MCF 10A (cell line): Measurements from ENCODE around the gene RALB. TPM values are rescaled to one million over a fixed set of nuclear protein-coding genes. Genes with fewer than 3 reads are reported as not detected.

Source experiments
- BruUV-seq: library from RNA; stranded (reverse); fragments of 400-500 nt; replicated peaks from 2 replicates; lab custom pipeline; 2021; lab: Mats Ljungman, UMichigan
- CTCF ChIA-PET: fragments of 300-600 bp; sonication (Branson Sonifier 250); formaldehyde crosslinking; extraction: SDS; loops from one replicate; lab custom pipeline; 2021; ENCODE audit warnings: antibody characterized with exemption, inconsistent platforms; lab: Yijun Ruan, JAX
- POLR2A ChIA-PET: fragments of 300-600, 350-650 bp; sonication (Branson Sonifier 250); formaldehyde crosslinking; extraction: SDS; loops from one replicate; lab custom pipeline; 2020; ENCODE audit warnings: antibody characterized with exemption, inconsistent platforms; lab: Yijun Ruan, JAX
- DNase-seq: peaks from one replicate; pipeline ENCODE4 v3.0.0-alpha.2; 2018; ENCODE audit not compliant: unreplicated experiment
- H3K27ac Mint-ChIP-seq: one replicate; pipeline ENCODE4 v1.8.0; 2022; ENCODE audit warnings: mild to moderate bottlenecking, low read depth, mixed read lengths; ENCODE audit not compliant: unreplicated experiment
- H3K27me3 Mint-ChIP-seq: one replicate; pipeline ENCODE4 v1.8.0; 2022; ENCODE audit warnings: mixed read lengths; ENCODE audit not compliant: insufficient read depth, unreplicated experiment
- H3K36me3 Mint-ChIP-seq: one replicate; pipeline ENCODE4 v1.8.0; 2022; ENCODE audit warnings: mild to moderate bottlenecking, moderate library complexity, mixed read lengths; ENCODE audit not compliant: insufficient read depth, unreplicated experiment
- H3K4me1 Mint-ChIP-seq: one replicate; pipeline ENCODE4 v1.8.0; 2022; ENCODE audit warnings: mixed read lengths; ENCODE audit not compliant: insufficient read depth, unreplicated experiment
- H3K4me3 Mint-ChIP-seq: one replicate; pipeline ENCODE4 v1.8.0; 2022; ENCODE audit warnings: mild to moderate bottlenecking, moderate library complexity, mixed read lengths; ENCODE audit not compliant: unreplicated experiment
- H3K9me3 Mint-ChIP-seq: one replicate; pipeline ENCODE4 v1.8.0; 2022; ENCODE audit warnings: mixed read lengths; ENCODE audit not compliant: unreplicated experiment
- intact Hi-C: fragments of 100-400 bp; cut with micrococcal nuclease; formaldehyde crosslinking; loops from 2 replicates; pipeline ENCODE4 v1.14.1; 2022
- total RNA-seq: library from RNA; stranded (reverse); gene quantifications from 2 replicates; pipeline ENCODE4 v1.2.3, GENCODE V29; 2022
- TF ChIP-seq, protein P1 (sequence below): fragments of 200-600 bp; IDR thresholded peaks from one replicate; pipeline ENCODE4 v1.8.0; 2022; ENCODE audit warnings: antibody characterized with exemption, mild to moderate bottlenecking; ENCODE audit not compliant: unreplicated experiment

The RALB gene
- total RNA-seq, 1 experiment from 2014 or later = 37.4 TPM

DNA sequence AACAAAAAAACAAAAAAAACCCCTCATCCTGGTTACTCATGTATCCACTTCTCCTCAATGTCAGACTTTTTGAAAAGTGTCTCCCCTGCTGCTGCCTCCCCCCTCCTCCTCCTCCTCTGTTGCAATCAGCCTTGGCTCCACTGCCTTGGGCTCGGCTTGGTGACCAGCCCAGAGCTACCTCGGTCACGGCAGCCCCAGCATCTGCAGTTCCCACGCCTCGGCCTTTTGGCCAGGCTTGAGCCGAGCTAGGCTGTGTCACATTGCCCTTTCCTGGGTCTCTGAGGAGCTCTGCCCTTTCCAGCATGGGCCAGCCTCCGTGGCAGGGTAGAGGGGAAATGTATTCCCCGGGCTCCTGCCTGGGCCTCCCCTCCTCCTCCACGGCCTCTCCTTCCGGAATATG is 70.6 kb downstream of the RALB start:
- Mint-ChIP-seq H3K9me3 (no peaks in the 10 kb centered on the region), H3K36me3 (no peaks in the 10 kb centered on the region), H3K4me1 (peaks cover 31% of the 10 kb centered on the region), H3K4me3 (no peak overlapping the region), H3K27me3 (no peaks in the 10 kb centered on the region), H3K27ac (no peak overlapping the region)
- BruUV-seq = no TSS peak
- TF ChIP-seq, protein P1, sequence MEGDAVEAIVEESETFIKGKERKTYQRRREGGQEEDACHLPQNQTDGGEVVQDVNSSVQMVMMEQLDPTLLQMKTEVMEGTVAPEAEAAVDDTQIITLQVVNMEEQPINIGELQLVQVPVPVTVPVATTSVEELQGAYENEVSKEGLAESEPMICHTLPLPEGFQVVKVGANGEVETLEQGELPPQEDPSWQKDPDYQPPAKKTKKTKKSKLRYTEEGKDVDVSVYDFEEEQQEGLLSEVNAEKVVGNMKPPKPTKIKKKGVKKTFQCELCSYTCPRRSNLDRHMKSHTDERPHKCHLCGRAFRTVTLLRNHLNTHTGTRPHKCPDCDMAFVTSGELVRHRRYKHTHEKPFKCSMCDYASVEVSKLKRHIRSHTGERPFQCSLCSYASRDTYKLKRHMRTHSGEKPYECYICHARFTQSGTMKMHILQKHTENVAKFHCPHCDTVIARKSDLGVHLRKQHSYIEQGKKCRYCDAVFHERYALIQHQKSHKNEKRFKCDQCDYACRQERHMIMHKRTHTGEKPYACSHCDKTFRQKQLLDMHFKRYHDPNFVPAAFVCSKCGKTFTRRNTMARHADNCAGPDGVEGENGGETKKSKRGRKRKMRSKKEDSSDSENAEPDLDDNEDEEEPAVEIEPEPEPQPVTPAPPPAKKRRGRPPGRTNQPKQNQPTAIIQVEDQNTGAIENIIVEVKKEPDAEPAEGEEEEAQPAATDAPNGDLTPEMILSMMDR = no peak
- peak; percentile 51 for DNase-seq
- CTCF ChIA-PET = interaction anchor here (0.6 to 1.7 kb wide), 7 partner anchors 9 to 357 kb away, joined by 3 to 5 read pairs (median 4); no protein-coding TSS in a partner anchor
- intact Hi-C loops = no loop called here
- POLR2A ChIA-PET = interaction anchor here (0.6 to 1.8 kb wide), 8 partner anchors 8 to 515 kb away, joined by 3 to 5 read pairs (median 4); no protein-coding TSS in a partner anchor

DNA sequence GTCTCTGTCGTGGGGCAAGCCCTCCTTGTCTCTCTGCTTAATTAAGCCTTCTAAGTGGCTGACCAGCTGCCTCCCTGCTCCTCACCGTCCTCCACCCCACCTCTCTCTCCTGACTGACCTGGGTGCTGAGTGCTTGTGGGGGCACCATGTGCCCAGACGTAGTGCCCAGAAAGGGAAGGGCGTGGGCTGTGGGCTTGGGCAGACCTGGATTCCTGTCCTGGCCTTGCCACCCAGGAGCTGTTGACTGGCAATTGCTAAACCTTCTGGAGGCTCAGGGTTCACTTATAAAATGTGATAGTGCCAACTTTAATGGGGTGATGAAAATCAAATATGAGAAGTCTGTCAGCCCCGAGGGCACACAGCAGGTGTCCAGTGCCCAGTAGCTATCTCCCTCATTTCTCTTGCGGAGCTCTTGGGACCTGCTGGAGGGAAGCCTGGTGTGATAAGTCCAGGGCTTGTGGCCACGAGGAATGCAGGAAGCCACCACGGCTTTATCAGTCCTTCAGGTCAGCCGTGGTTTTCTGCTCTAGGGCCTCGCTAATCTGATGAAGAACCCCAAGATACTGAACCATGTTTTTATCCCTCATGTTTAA is 71.3 kb downstream of the RALB start:
- Mint-ChIP-seq H3K9me3 (no peaks in the 10 kb centered on the region), H3K36me3 (no peaks in the 10 kb centered on the region), H3K4me3 (no peak overlapping the region), H3K27ac (no peak overlapping the region), H3K4me1 (peaks cover 28% of the 10 kb centered on the region), H3K27me3 (no peaks in the 10 kb centered on the region)
- DNase-seq = no peak
- intact Hi-C loops = no loop called here
- TF ChIP-seq, protein P1 = no peak
- CTCF ChIA-PET = interaction anchor here (0.6 to 1.7 kb wide), 8 partner anchors 10 to 398 kb away, joined by 3 to 5 read pairs (median 4); no protein-coding TSS in a partner anchor
- POLR2A ChIA-PET = interaction anchor here (0.6 to 1.8 kb wide), 9 partner anchors 8 to 515 kb away, joined by 3 to 5 read pairs (median 4); no protein-coding TSS in a partner anchor
- BruUV-seq = no TSS peak

DNA sequence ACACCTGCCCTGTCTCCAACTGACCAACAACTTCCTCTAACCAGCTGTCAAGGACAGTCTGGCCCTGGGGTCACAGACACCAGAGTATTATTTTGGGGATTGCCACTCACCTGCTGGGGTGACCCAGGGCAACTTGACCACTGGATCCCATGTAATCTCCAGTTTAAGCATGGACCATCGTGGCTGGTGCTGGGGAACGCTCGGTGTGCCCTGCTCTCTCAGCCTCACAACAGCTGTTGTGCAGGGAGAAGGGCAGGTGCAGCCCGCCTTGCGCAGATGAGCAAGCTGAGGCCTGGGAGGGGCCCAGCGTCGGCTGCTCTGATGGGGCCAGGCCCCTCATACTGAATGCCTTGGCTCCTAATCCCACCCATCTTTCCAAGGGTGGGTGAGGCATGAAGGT is 72.3 kb downstream of the RALB start:
- intact Hi-C loops = no loop called here
- Mint-ChIP-seq H3K4me3 (no peak overlapping the region), H3K27me3 (no peaks in the 10 kb centered on the region), H3K27ac (no peak overlapping the region), H3K36me3 (no peaks in the 10 kb centered on the region), H3K9me3 (no peaks in the 10 kb centered on the region), H3K4me1 (peaks cover 20% of the 10 kb centered on the region)
- DNase-seq = no peak
- TF ChIP-seq, protein P1 = no peak
- BruUV-seq = no TSS peak
- ChIA-PET CTCF (interaction anchor here (0.7 to 1.7 kb wide), 3 partner anchors 59 to 350 kb away, joined by 3 to 4 read pairs (median 4); no protein-coding TSS in a partner anchor), POLR2A (interaction anchor here (0.7 to 0.9 kb wide), 2 partner anchors 128 to 157 kb away, joined by 3 read pairs; no protein-coding TSS in a partner anchor)

DNA sequence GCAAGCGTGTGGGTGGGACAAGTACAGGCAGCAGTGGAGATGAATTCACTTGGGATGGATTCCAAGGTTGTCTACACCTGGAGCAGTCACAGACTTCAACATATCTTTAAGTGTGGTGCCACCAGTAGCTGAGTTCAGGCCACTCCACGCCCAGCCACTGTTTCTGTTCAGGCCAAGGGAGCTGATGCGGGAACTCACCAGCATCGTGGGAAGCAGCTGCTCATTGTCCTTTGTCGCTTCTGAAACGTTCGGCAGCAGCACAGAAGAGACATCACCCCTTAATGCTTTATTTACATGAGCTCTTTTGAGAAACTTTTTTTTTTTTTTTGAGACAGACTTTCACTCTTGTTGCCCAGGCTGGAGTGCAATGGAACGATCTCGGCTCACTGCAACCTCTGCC is 73.4 kb downstream of the RALB start:
- POLR2A ChIA-PET = interaction anchor here (0.9 to 1.1 kb wide), 2 partner anchors 13 to 156 kb away, joined by 3 to 4 read pairs; no protein-coding TSS in a partner anchor
- no peaks in the 10 kb centered on the region for H3K9me3 Mint-ChIP-seq
- no peak overlapping the region for H3K27ac Mint-ChIP-seq
- CTCF ChIA-PET = interaction anchor here (0.9 to 1.5 kb wide), 3 partner anchors 14 to 355 kb away, joined by 3 to 5 read pairs (median 3); no protein-coding TSS in a partner anchor
- TF ChIP-seq, protein P1 = no peak
- intact Hi-C loops = no loop called here
- peaks cover 11% of the 10 kb centered on the region for H3K4me1 Mint-ChIP-seq
- no peak for DNase-seq
- H3K4me3 Mint-ChIP-seq = no peak overlapping the region
- H3K27me3 Mint-ChIP-seq = no peaks in the 10 kb centered on the region
- no peaks in the 10 kb centered on the region for H3K36me3 Mint-ChIP-seq
- BruUV-seq = no TSS peak
